K562 (cell line): ENCODE results near the gene CENPT. TPM values are rescaled to one million over a fixed set of nuclear protein-coding genes. Genes with fewer than 3 reads are reported as not detected.

Experiments used
- ATAC-seq: fragments of 200-7000 bp; cut with Tn5 transposase; 3 replicates; pipeline ENCODE4 v1.9.1; 2020; ENCODE audit warnings: moderate library complexity
- BruUV-seq: library from RNA; stranded (reverse); fragments of 400-500 nt; replicated peaks from 2 replicates; lab custom pipeline; 2021; lab: Mats Ljungman, UMichigan
- CTCF ChIA-PET: fragments of 300-600 bp; formaldehyde crosslinking; extraction: SDS; loops from one replicate; lab custom pipeline; 2021; ENCODE audit warnings: low intra/inter-chr PET ratio; lab: Yijun Ruan, JAX
- POLR2A ChIA-PET: fragments of 300-600, 350-650 bp; sonication (Branson Sonifier 250); formaldehyde crosslinking; extraction: SDS; loops from one replicate; lab custom pipeline; 2021; ENCODE audit warnings: antibody characterized with exemption, inconsistent platforms; lab: Yijun Ruan, JAX
- DNase-seq, 4 experiments: peaks; one replicate each; pipeline versions ENCODE4 v3.0.0 to v3.0.0-alpha.2; 2011 to 2018; ENCODE audit warnings: low spot score in 3 of 4, mixed read lengths in 3 of 4; ENCODE audit errors: extremely low read depth in 1 of 4
- FAIRE-seq: peaks from 2 replicates; lab custom pipeline; 2011; peaks lifted over from hg19 to GRCh38; lab: Jason Lieb, UNC
- H2AFZ ChIP-seq: 2 replicates; pipeline ENCODE4 v1.6.0; 2011; ENCODE audit warnings: low read depth, low read length, control low read depth, inconsistent platforms
- H3K27ac ChIP-seq: fragments of 200-600 bp; 3 replicates; pipeline ENCODE4 v1.8.0; 2011; ENCODE audit warnings: low read depth, mild to moderate bottlenecking, control low read depth, inconsistent platforms, low read length, moderate library complexity, mixed read lengths; ENCODE audit errors: extremely low read depth
- H3K27me3 ChIP-seq, 2 experiments: fragments of 300-600 bp in 1 of 2; 2 replicates in 1 of 2; 3 replicates in 1 of 2; pipeline versions ENCODE4 v1.6.0 to v1.8.0; 2011; ENCODE audit warnings: inconsistent platforms in 2 of 2, low read length in 2 of 2, mild to moderate bottlenecking in 1 of 2, mixed read lengths in 1 of 2, moderate library complexity in 1 of 2; ENCODE audit not compliant: control insufficient read depth in 2 of 2, insufficient read depth in 2 of 2
- H3K36me3 ChIP-seq: fragments of 300-600 bp; 3 replicates; pipeline ENCODE4 v1.8.0; 2011; ENCODE audit warnings: mild to moderate bottlenecking, low read length, inconsistent platforms; ENCODE audit not compliant: control insufficient read depth, insufficient read depth
- H3K4me1 ChIP-seq, 2 experiments: fragments of 200-600 bp in 1 of 2; replicated peaks in 1 of 2; 2 replicates in 1 of 2; 3 replicates in 1 of 2; pipeline versions ENCODE4 v1.5.1 to v1.8.0; 2011; ENCODE audit warnings: inconsistent platforms in 2 of 2, low read length in 2 of 2, mild to moderate bottlenecking in 1 of 2, mixed read lengths in 1 of 2, moderate library complexity in 1 of 2; ENCODE audit not compliant: control insufficient read depth in 2 of 2, insufficient read depth in 2 of 2
- H3K4me2 ChIP-seq: 2 replicates; pipeline ENCODE4 v1.6.1; 2011; ENCODE audit warnings: low read length, control low read depth, inconsistent platforms, mixed read lengths; ENCODE audit not compliant: insufficient read depth
- H3K4me3 ChIP-seq: fragments of 200-600 bp; sonication (generic), shearing (Covaris generic); 2 replicates; pipeline ENCODE4 v1.5.1; 2016; ENCODE audit warnings: control low read depth, inconsistent platforms
- H3K79me2 ChIP-seq: fragments of 200-600 bp; 3 replicates; pipeline ENCODE4 v1.8.0; 2011; ENCODE audit warnings: low read length, inconsistent platforms; ENCODE audit not compliant: control insufficient read depth, insufficient read depth
- H3K9ac ChIP-seq, 2 experiments: 2 replicates each; pipeline versions ENCODE4 v1.6.0 to v1.6.1; 2011; ENCODE audit warnings: low read depth in 2 of 2, low read length in 2 of 2, control low read depth in 1 of 2, inconsistent platforms in 1 of 2, mild to moderate bottlenecking in 1 of 2, mixed read lengths in 1 of 2; ENCODE audit not compliant: insufficient read depth in 1 of 2
- H3K9me1 ChIP-seq: one replicate; pipeline ENCODE4 v1.6.0; 2011; ENCODE audit warnings: inconsistent platforms, mild to moderate bottlenecking, low read length, moderate library complexity; ENCODE audit not compliant: control insufficient read depth, insufficient read depth
- H3K9me3 ChIP-seq: replicated peaks from 2 replicates; pipeline ENCODE4 v1.5.1; 2011; ENCODE audit warnings: low read depth, low read length, inconsistent platforms; ENCODE audit not compliant: control insufficient read depth, insufficient read depth
- H4K20me1 ChIP-seq: replicated peaks from 2 replicates; pipeline ENCODE4 v1.6.1; 2011; ENCODE audit warnings: low read length, inconsistent platforms, mixed read lengths; ENCODE audit not compliant: control insufficient read depth, insufficient read depth
- ATF3 ChIP-seq, 2 experiments: fragments of 450-650 bp in 1 of 2; sonication (generic) in 1 of 2; formaldehyde crosslinking in 1 of 2; IDR thresholded peaks in 1 of 2; conservative IDR thresholded peaks in 1 of 2; 2 replicates each; pipeline versions ENCODE4 v1.6.1 to v1.8.1; 2016 to 2023; ENCODE audit warnings: mild to moderate bottlenecking in 2 of 2, moderate library complexity in 2 of 2, inconsistent platforms in 1 of 2, missing genetic modification reagents in 1 of 2
- BDP1 ChIP-seq: IDR thresholded peaks from 3 replicates; pipeline ENCODE4 v1.6.1; 2011; ENCODE audit not compliant: insufficient read length, insufficient read depth
- BHLHE40 ChIP-seq: IDR thresholded peaks from 2 replicates; pipeline ENCODE4 v1.6.1; 2011; ENCODE audit warnings: low read length, improper control_type of control experiment
- CHD1 ChIP-seq: fragments of 200-600 bp; sonication (generic); IDR thresholded peaks from one replicate; pipeline ENCODE4 v1.6.1; 2012; ENCODE audit warnings: mild to moderate bottlenecking, moderate library complexity, low read length, inconsistent platforms
- CLOCK ChIP-seq: fragments of 250-450 bp; sonication (Bioruptor Pico); IDR thresholded peaks from 2 replicates; pipeline ENCODE4 v1.4.0; 2020; ENCODE audit warnings: mild to moderate bottlenecking, moderate library complexity, borderline replicate concordance
- DMBX1 ChIP-seq: fragments of 250-450 bp; sonication (Bioruptor Pico); IDR thresholded peaks from 2 replicates; pipeline ENCODE4 v1.8.0; 2022; ENCODE audit warnings: inconsistent platforms, mild to moderate bottlenecking, moderate library complexity, borderline replicate concordance
- ETV5 ChIP-seq: sonication (generic); formaldehyde crosslinking; IDR thresholded peaks from 2 replicates; pipeline ENCODE4 v1.4.0; 2020; ENCODE audit warnings: low read depth, mild to moderate bottlenecking, missing genetic modification reagents
- HDAC1 ChIP-seq, 2 experiments: fragments of 450-650 bp; IDR thresholded peaks; 2 replicates each; pipeline ENCODE4 v1.6.1; 2016 to 2017; ENCODE audit warnings: inconsistent platforms in 1 of 2, mild to moderate bottlenecking in 1 of 2, moderate library complexity in 1 of 2
- KDM1A ChIP-seq, 2 experiments: fragments of 450-650 bp; IDR thresholded peaks; 2 replicates each; pipeline ENCODE4 v1.6.1; 2016; ENCODE audit warnings: mild to moderate bottlenecking in 2 of 2
- KDM5B ChIP-seq: fragments of 200-600 bp; sonication (generic); IDR thresholded peaks from 2 replicates; pipeline ENCODE4 v1.6.1; 2012; ENCODE audit warnings: low read depth, mild to moderate bottlenecking, moderate library complexity, low read length, control low read depth, inconsistent platforms; ENCODE audit not compliant: insufficient replicate concordance
- MAFG ChIP-seq: fragments of 450-650 bp; conservative IDR thresholded peaks from 2 replicates; pipeline ENCODE4 v1.6.1; 2016; ENCODE audit warnings: missing genetic modification characterization, missing compliant biosample characterization
- MYNN ChIP-seq, 2 experiments: sonication (generic); formaldehyde crosslinking in 1 of 2; IDR thresholded peaks; 2 replicates each; pipeline versions ENCODE4 v1.5.0 to v1.6.1; 2016 to 2020; ENCODE audit warnings: antibody characterized with exemption in 1 of 2, missing genetic modification reagents in 1 of 2
- POLR2B ChIP-seq: fragments of 450-650 bp; IDR thresholded peaks from 2 replicates; pipeline ENCODE4 v1.6.1; 2018; ENCODE audit warnings: low read depth; ENCODE audit not compliant: partially characterized antibody
- SNAPC5 ChIP-seq: fragments of 250-450 bp; sonication (Bioruptor Pico); IDR thresholded peaks from 2 replicates; pipeline ENCODE4 v1.8.0; 2021; ENCODE audit warnings: moderate library complexity, mild to moderate bottlenecking, inconsistent platforms
- STAT5B ChIP-seq: fragments of 250-450 bp; sonication (Bioruptor Pico); IDR thresholded peaks from 2 replicates; pipeline ENCODE4 v1.8.0; 2021; ENCODE audit warnings: mild to moderate bottlenecking, inconsistent platforms
- XRCC4 ChIP-seq: IDR thresholded peaks from one replicate; pipeline ENCODE4 v1.6.1; 2011; ENCODE audit not compliant: insufficient read depth, insufficient read length; ENCODE audit errors: extremely low read depth
- ZNF140 ChIP-seq: fragments of 250-450 bp; sonication (Bioruptor Pico); IDR thresholded peaks from 2 replicates; pipeline ENCODE4 v1.8.0; 2021; ENCODE audit warnings: moderate library complexity, mild to moderate bottlenecking, inconsistent platforms
- WGBS: fragments of 100-300 bp; shearing (Covaris generic); methylation state at CpG from one replicate; pipeline ENCODE4 v1.1.6; 2016; ENCODE audit warnings: low coverage, mixed read lengths; ENCODE audit not compliant: insufficient coverage; ENCODE audit errors: missing lambda C conversion rate; 5-methylcytosine and 5-hydroxymethylcytosine counted together
- in situ Hi-C: fragments of 300-500 bp; cut with MboI; formaldehyde crosslinking; loops from 4 replicates; pipeline ENCODE4 v1.15.0; 2018; ENCODE audit warnings: inconsistent platforms, mixed read lengths
- intact Hi-C: fragments of 100-400 bp; cut with micrococcal nuclease; formaldehyde crosslinking; loops from 2 replicates; pipeline ENCODE4 v1.14.2; 2022
- polyA plus RNA-seq, 8 experiments: library from polyadenylated mRNA; depleted of rRNA in 4 of 8; stranded (reverse) in 5 of 8; unstranded in 3 of 8; fragments of >200 nt; fragmentation: Nextera tagmentation in 2 of 8; fragmentation: Illumina TruSeq in 1 of 8; extraction: Ambion mirVana in 2 of 8; extraction: Trizol in 1 of 8; gene quantifications; 2 replicates each; pipeline versions ENCODE4 v1.2.1 to v1.2.3, GENCODE V29; 2011 to 2014; ENCODE audit warnings: inconsistent platforms in 1 of 8, missing spikeins in 1 of 8
- total RNA-seq, 7 experiments: library from RNA; depleted of rRNA in 6 of 7; stranded (reverse); fragments of >200 nt in 6 of 7; fragmentation: Illumina TruSeq in 2 of 7; extraction: Trizol in 2 of 7; gene quantifications; 2 replicates each; pipeline versions ENCODE4 v1.2.1 to v1.2.3, GENCODE V29; 2011 to 2021; ENCODE audit warnings: low replicate concordance in 1 of 7
- TF ChIP-seq, protein P1 (sequence below): fragments of 450-650 bp; IDR thresholded peaks from 2 replicates; pipeline ENCODE4 v1.6.1; 2016

Gene CENPT
- total and polyA plus RNA-seq, 9 of the 15 experiments (the other 6 are each of a cell fraction or from before 2014, with no cell fraction given): 3.6 to 94.2 (median 44.1) TPM

- BruUV-seq: no TSS peak
- TF ChIP-seq MAFG (no peak), SNAPC5 (no peak), ZNF140 (CRISPR knock-in tag) (no peak), XRCC4 (no peak), ATF3 (IDR thresholded peaks at IDR 0.05) (no peak), ATF3 (CRISPR knock-in tag; conservative IDR thresholded peaks at IDR 0.05) (no peak), KDM1A (IDR thresholded peaks at IDR 0.05) (peak; percentile 75 to 80), POLR2B (no peak), CHD1 (no peak), STAT5B (CRISPR knock-in tag) (no peak), DMBX1 (CRISPR knock-in tag) (no peak), ETV5 (CRISPR knock-in tag) (no peak), BHLHE40 (peak; percentile 18; the same call in 1 of the 2 replicates), HDAC1 (IDR thresholded peaks at IDR 0.05) (peak in 1 of 2 experiments; percentile 60; a peak in 2 of 4 replicates), KDM5B (no peak), CLOCK (no peak), MYNN (IDR thresholded peaks at IDR 0.05) (no peak), MYNN (CRISPR knock-in tag; IDR thresholded peaks at IDR 0.05) (no peak), BDP1 (no peak)
- TF ChIP-seq, protein P1, sequence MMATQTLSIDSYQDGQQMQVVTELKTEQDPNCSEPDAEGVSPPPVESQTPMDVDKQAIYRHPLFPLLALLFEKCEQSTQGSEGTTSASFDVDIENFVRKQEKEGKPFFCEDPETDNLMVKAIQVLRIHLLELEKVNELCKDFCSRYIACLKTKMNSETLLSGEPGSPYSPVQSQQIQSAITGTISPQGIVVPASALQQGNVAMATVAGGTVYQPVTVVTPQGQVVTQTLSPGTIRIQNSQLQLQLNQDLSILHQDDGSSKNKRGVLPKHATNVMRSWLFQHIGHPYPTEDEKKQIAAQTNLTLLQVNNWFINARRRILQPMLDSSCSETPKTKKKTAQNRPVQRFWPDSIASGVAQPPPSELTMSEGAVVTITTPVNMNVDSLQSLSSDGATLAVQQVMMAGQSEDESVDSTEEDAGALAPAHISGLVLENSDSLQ: 0 out of 2 replicates have a peak, but pooled peaks have one; percentile 12
These were observed 9.7 kb downstream of the CENPT start for GRCh38 chr16:67837811-67838210.

More at GRCh38 chr16:67837811-67838210, 9.7 kb downstream of the CENPT start:
- Histone ChIP-seq H3K4me1 (peaks cover 13 to 32% of the 10 kb centered on the region in 2 experiments; a peak in 4 of 5 replicates), H3K4me2 (no peak overlapping the region), H3K9ac (no peak overlapping the region), H3K79me2 (peaks cover 15% of the 10 kb centered on the region), H3K9me3 (no peaks in the 10 kb centered on the region), H3K36me3 (no peaks in the 10 kb centered on the region), H4K20me1 (no peaks in the 10 kb centered on the region), H3K4me3 (no peak overlapping the region), H3K27ac (no peak overlapping the region), H3K27me3 (no peaks in the 10 kb centered on the region), H2AFZ (no peak overlapping the region), H3K9me1 (no peaks in the 10 kb centered on the region)
- intact Hi-C loops: no loop called here
- ChIA-PET POLR2A (interaction anchor here (0.7 kb wide), 1 partner anchor 21 kb away, joined by 3 read pairs; no protein-coding TSS in a partner anchor), CTCF (no interaction called here)
- in situ Hi-C loops: no loop called here
- no peak for DNase-seq
- no peak for ATAC-seq
- no peak for FAIRE-seq
- WGBS: 50% methylated on average over 2 of the region's 2 CpGs
